ENCODE data around the gene PLA2G2E.
A peak's percentile ranks its signal among the peaks of the same experiment; 100 is the strongest.
"Not testable (repeated sequence)": the region's sequence is repeated elsewhere in the genome, so short reads cannot be mapped to it uniquely, and the experiment has no call there.

Gene PLA2G2E

GRCh38 chr1:19888112-19888511 is 35.3 kb downstream of the PLA2G2E start:
- no peak overlapping the region for H3K4me3 ChIP-seq (ENCODE audit: low read depth, low read length)

GRCh38 chr1:19885821-19886220 is 37.6 kb downstream of the PLA2G2E start:
- H3K4me3 ChIP-seq (ENCODE audit: low read depth, low read length): no peak overlapping the region

- no peak overlapping the region for H3K4me3 ChIP-seq (ENCODE audit: low read depth, low read length)
These were observed 39.1 kb downstream of the PLA2G2E start for GRCh38 chr1:19884312-19884711.

GRCh38 chr1:19882111-19883071 is 41.0 kb downstream of the PLA2G2E start, which contains the start of gene OTUD3:
OTUD3 (plus strand) TSS chr1:19882395; CDS start chr1:19882514, 119 bp downstream.
- H3K4me3 ChIP-seq (ENCODE audit: low read depth, low read length): peak within 1 kb of the TSS; percentile 86

- not testable (repeated sequence) for H3K4me3 ChIP-seq (ENCODE audit: low read depth, low read length)
These were observed 42.6 kb downstream of the PLA2G2E start for GRCh38 chr1:19880841-19881240.

GRCh38 chr1:19879661-19880060 is 43.8 kb downstream of the PLA2G2E start:
- H3K4me3 ChIP-seq (ENCODE audit: low read depth, low read length): no peak overlapping the region

- H3K4me3 ChIP-seq (ENCODE audit: low read depth, low read length): no peak overlapping the region
These were observed 44.2 kb downstream of the PLA2G2E start for GRCh38 chr1:19879227-19879626.

GRCh38 chr1:19878637-19878985 is 44.8 kb downstream of the PLA2G2E start:
- no peak overlapping the region for H3K4me3 ChIP-seq (ENCODE audit: low read depth, low read length)

- no peak overlapping the region for H3K4me3 ChIP-seq (ENCODE audit: low read depth, low read length)
These were observed 45.4 kb downstream of the PLA2G2E start for GRCh38 chr1:19877821-19878636.

- H3K4me3 ChIP-seq (ENCODE audit: low read depth, low read length): no peak overlapping the region
These were observed 46.2 kb downstream of the PLA2G2E start for GRCh38 chr1:19877181-19877750.

GRCh38 chr1:19872190-19872589 is 51.2 kb downstream of the PLA2G2E start:
- no peak overlapping the region for H3K4me3 ChIP-seq (ENCODE audit: low read depth, low read length)

Measured in iPS-11a (cell line).